Karpas-422 (cell line): Measurements from ENCODE around the gene LIMS1. TPM values are rescaled to one million over a fixed set of nuclear protein-coding genes. Genes with fewer than 3 reads are reported as not detected.
A peak's percentile ranks its signal among the peaks of the same experiment; 100 is the strongest.
"Not testable (repeated sequence)": the region's sequence is repeated elsewhere in the genome, so short reads cannot be mapped to it uniquely, and the experiment has no call there.

ENCODE experiments used
- DNase-seq: peaks from one replicate; pipeline ENCODE4 v3.0.0-alpha.2; 2015
- H2AFZ ChIP-seq: fragments of 200-600 bp; sonication (generic); 2 replicates; pipeline ENCODE4 v1.6.1; 2014; ENCODE audit warnings: antibody characterized with exemption, low read length, mixed read lengths
- H3K27ac ChIP-seq: fragments of 200-600 bp; sonication (generic); 2 replicates; pipeline ENCODE4 v1.5.1; 2014; ENCODE audit warnings: mild to moderate bottlenecking, low read length, moderate library complexity
- H3K27me3 ChIP-seq: fragments of 200-600 bp; sonication (generic); 2 replicates; pipeline ENCODE4 v1.6.1; 2014; ENCODE audit warnings: low read length, mixed read lengths
- H3K36me3 ChIP-seq: fragments of 200-600 bp; sonication (generic); 2 replicates; pipeline ENCODE4 v1.6.1; 2014; ENCODE audit warnings: low read length, mixed read lengths; ENCODE audit not compliant: insufficient read depth
- H3K4me1 ChIP-seq: fragments of 200-600 bp; sonication (generic); 2 replicates; pipeline ENCODE4 v1.6.1; 2014; ENCODE audit warnings: mild to moderate bottlenecking, low read length, mixed read lengths
- H3K4me2 ChIP-seq: fragments of 200-600 bp; sonication (generic); 2 replicates; pipeline ENCODE4 v1.6.1; 2014; ENCODE audit warnings: low read length, low read depth, mild to moderate bottlenecking; ENCODE audit not compliant: poor library complexity, severe bottlenecking
- H3K4me3 ChIP-seq: fragments of 200-600 bp; sonication (generic); 2 replicates; pipeline ENCODE4 v1.5.1; 2014; ENCODE audit warnings: mild to moderate bottlenecking, antibody characterized with exemption, low read length, mixed read lengths
- H3K79me2 ChIP-seq: fragments of 200-600 bp; sonication (generic); 2 replicates; pipeline ENCODE4 v1.6.1; 2014; ENCODE audit warnings: mild to moderate bottlenecking, low read length, mixed read lengths
- H3K9ac ChIP-seq: fragments of 200-600 bp; sonication (generic); 2 replicates; pipeline ENCODE4 v1.6.0; 2014; ENCODE audit warnings: low read length
- H3K9me2 ChIP-seq: fragments of 200-600 bp; sonication (generic), shearing (Covaris generic); replicated peaks from 2 replicates; pipeline ENCODE4 v1.6.0; 2014; ENCODE audit warnings: mild to moderate bottlenecking, low read length, moderate library complexity; ENCODE audit not compliant: insufficient read depth
- H3K9me3 ChIP-seq: fragments of 300-700, 200-600 bp; sonication (generic); 2 replicates; pipeline ENCODE4 v1.6.1; 2014; ENCODE audit warnings: low read length, mixed read lengths
- H4K20me1 ChIP-seq: fragments of 200-600 bp; sonication (generic); 2 replicates; pipeline ENCODE4 v1.6.1; 2014; ENCODE audit warnings: mild to moderate bottlenecking, antibody characterized with exemption, low read length, low read depth; ENCODE audit not compliant: insufficient read depth
- total RNA-seq: library from RNA; depleted of rRNA; stranded (reverse); fragments of >200 nt; shearing (Covaris generic); gene quantifications from 2 replicates; pipeline ENCODE4 v1.2.3, GENCODE V29; 2014; ENCODE audit warnings: low replicate concordance

LIMS1 gene
- total RNA-seq, 1 experiment from 2014 or later: 9.7 TPM

- not testable (repeated sequence) for H3K4me1 ChIP-seq, H3K9ac ChIP-seq, H3K27ac ChIP-seq
Measured at GRCh38 chr2:108514478-108514877, 19.8 kb upstream of the LIMS1 start.

GRCh38 chr2:108524688-108525087, 9.6 kb upstream of the LIMS1 start:
- not testable (repeated sequence) for H3K36me3 ChIP-seq, H3K4me3 ChIP-seq, H2AFZ ChIP-seq, H3K9me3 ChIP-seq, H3K4me2 ChIP-seq, H3K79me2 ChIP-seq, H3K4me1 ChIP-seq, H3K27ac ChIP-seq, H3K27me3 ChIP-seq, H4K20me1 ChIP-seq, H3K9ac ChIP-seq, H3K9me2 ChIP-seq, DNase-seq

More at GRCh38 chr2:108514478-108514877, 19.8 kb upstream of the LIMS1 start:
- not testable (repeated sequence) for H3K27me3 ChIP-seq, DNase-seq, H3K4me2 ChIP-seq, H3K36me3 ChIP-seq, H4K20me1 ChIP-seq, H3K9me2 ChIP-seq, H3K4me3 ChIP-seq, H3K79me2 ChIP-seq, H2AFZ ChIP-seq, H3K9me3 ChIP-seq

- not testable (repeated sequence) for H3K79me2 ChIP-seq, H3K4me2 ChIP-seq, H3K4me1 ChIP-seq, H3K4me3 ChIP-seq, H3K27ac ChIP-seq, H3K9ac ChIP-seq, H3K9me2 ChIP-seq, H3K9me3 ChIP-seq, H3K27me3 ChIP-seq, H4K20me1 ChIP-seq, H3K36me3 ChIP-seq, DNase-seq, H2AFZ ChIP-seq
Measured at GRCh38 chr2:108525258-108525657, 9.0 kb upstream of the LIMS1 start.

- no peak overlapping the region for H3K9ac ChIP-seq
- no peaks in the 10 kb centered on the region for H3K9me3 ChIP-seq
- no peak overlapping the region for H3K27ac ChIP-seq
- H3K36me3 ChIP-seq: no peaks in the 10 kb centered on the region
- DNase-seq: no peak
- no peak overlapping the region for H3K4me3 ChIP-seq
- H3K4me1 ChIP-seq: peaks cover 19% of the 10 kb centered on the region
- no peak overlapping the region for H3K4me2 ChIP-seq
- H2AFZ ChIP-seq: no peak overlapping the region
- H4K20me1 ChIP-seq: no peaks in the 10 kb centered on the region
- no peaks in the 10 kb centered on the region for H3K9me2 ChIP-seq
- no peaks in the 10 kb centered on the region for H3K27me3 ChIP-seq
- H3K79me2 ChIP-seq: no peaks in the 10 kb centered on the region; the same call in 1 of the 2 replicates
Measured at GRCh38 chr2:108531674-108532055, 2.6 kb upstream of the LIMS1 start.

GRCh38 chr2:108534584-108535356, 500 bp downstream of the LIMS1 start:
- Histone ChIP-seq H3K9me3 (no peaks in the 10 kb centered on the region), H3K4me3 (peak overlapping the region; percentile 91), H3K27me3 (no peaks in the 10 kb centered on the region), H3K27ac (no peak overlapping the region), H2AFZ (peak overlapping the region; percentile 79), H3K79me2 (no peaks in the 10 kb centered on the region; the same call in 1 of the 2 replicates), H3K9ac (peak overlapping the region; percentile 81), H4K20me1 (peaks cover 11% of the 10 kb centered on the region; the same call in 1 of the 2 replicates), H3K4me1 (peaks cover 19% of the 10 kb centered on the region), H3K4me2 (peak overlapping the region; percentile 96), H3K36me3 (no peaks in the 10 kb centered on the region), H3K9me2 (no peaks in the 10 kb centered on the region)
- DNase-seq: peak; percentile 65

GRCh38 chr2:108535357-108535631, 1.0 kb downstream of the LIMS1 start:
- no peaks in the 10 kb centered on the region for H3K9me2 ChIP-seq
- peaks cover 19% of the 10 kb centered on the region for H3K4me1 ChIP-seq
- H3K9ac ChIP-seq: peak overlapping the region; percentile 81
- H3K36me3 ChIP-seq: no peaks in the 10 kb centered on the region
- peak overlapping the region; percentile 96 for H3K4me2 ChIP-seq
- H4K20me1 ChIP-seq: peaks cover 11% of the 10 kb centered on the region; the same call in 1 of the 2 replicates
- no peak for DNase-seq
- no peak overlapping the region for H3K27ac ChIP-seq
- H2AFZ ChIP-seq: no peak overlapping the region
- H3K79me2 ChIP-seq: no peaks in the 10 kb centered on the region; the same call in 1 of the 2 replicates
- no peaks in the 10 kb centered on the region for H3K9me3 ChIP-seq
- H3K4me3 ChIP-seq: peak overlapping the region; percentile 91
- H3K27me3 ChIP-seq: no peaks in the 10 kb centered on the region

GRCh38 chr2:108536133-108536780, 2.0 kb downstream of the LIMS1 start:
- H3K79me2 ChIP-seq: no peaks in the 10 kb centered on the region; the same call in 1 of the 2 replicates

GRCh38 chr2:108536911-108537310, 2.6 kb downstream of the LIMS1 start:
- no peak overlapping the region for H2AFZ ChIP-seq
- DNase-seq: peak; percentile 27
- no peaks in the 10 kb centered on the region for H3K9me2 ChIP-seq
- no peaks in the 10 kb centered on the region; the same call in 1 of the 2 replicates for H3K79me2 ChIP-seq
- H3K27ac ChIP-seq: no peak overlapping the region
- no peak overlapping the region for H3K9ac ChIP-seq
- no peaks in the 10 kb centered on the region for H3K27me3 ChIP-seq
- H3K4me1 ChIP-seq: peaks cover 19% of the 10 kb centered on the region
- H3K4me2 ChIP-seq: no peak overlapping the region
- H3K9me3 ChIP-seq: no peaks in the 10 kb centered on the region
- no peaks in the 10 kb centered on the region for H3K36me3 ChIP-seq
- H3K4me3 ChIP-seq: no peak overlapping the region
- peaks cover 11% of the 10 kb centered on the region; the same call in 1 of the 2 replicates for H4K20me1 ChIP-seq

More at GRCh38 chr2:108536133-108536780, 2.0 kb downstream of the LIMS1 start:
- Histone ChIP-seq H3K27me3 (no peaks in the 10 kb centered on the region), H4K20me1 (peaks cover 11% of the 10 kb centered on the region; the same call in 1 of the 2 replicates), H3K27ac (no peak overlapping the region), H3K36me3 (no peaks in the 10 kb centered on the region), H3K4me3 (no peak overlapping the region), H3K4me1 (peaks cover 19% of the 10 kb centered on the region), H3K9me2 (no peaks in the 10 kb centered on the region), H3K9me3 (no peaks in the 10 kb centered on the region), H3K4me2 (no peak overlapping the region), H2AFZ (no peak overlapping the region), H3K9ac (no peak overlapping the region)
- no peak for DNase-seq
